Glomerular endothelial cell (primary cell): ENCODE measurements around the gene QPRT. TPM values are rescaled to one million over a fixed set of nuclear protein-coding genes. Genes with fewer than 3 reads are reported as not detected.
"Not testable (repeated sequence)": the region's sequence is repeated elsewhere in the genome, so short reads cannot be mapped to it uniquely, and the experiment has no call there.

ENCODE experiments used
- DNase-seq: peaks from one replicate; pipeline ENCODE4 v3.0.0-alpha.2; 2011; ENCODE audit warnings: low read depth, low spot score; ENCODE audit errors: extremely low read depth
- total RNA-seq: library from RNA; depleted of rRNA; stranded (reverse); fragments of >200 nt; gene quantifications from 2 replicates; pipeline ENCODE4 v1.2.3, GENCODE V29; 2015

QPRT gene
- total RNA-seq, 1 donor from 2014 or later = 14.9 TPM

GRCh38 chr16:29689490-29690351 lies 10.7 kb downstream of the QPRT start:
- DNase-seq = not testable (repeated sequence)

GRCh38 chr16:29692606-29693005 lies 13.6 kb downstream of the QPRT start:
- not testable (repeated sequence) for DNase-seq

GRCh38 chr16:29694384-29695195 lies 15.6 kb downstream of the QPRT start:
- no peak for DNase-seq

GRCh38 chr16:29695675-29696074 lies 16.7 kb downstream of the QPRT start:
- DNase-seq = not testable (repeated sequence)

GRCh38 chr16:29696881-29697331 lies 17.9 kb downstream of the QPRT start:
- no peak for DNase-seq

- no peak for DNase-seq
Observed at GRCh38 chr16:29697391-29697790, 18.4 kb downstream of the QPRT start.

- DNase-seq = no peak
Observed at GRCh38 chr16:29698042-29698441, 19.1 kb downstream of the QPRT start.

- DNase-seq = no peak
Observed at GRCh38 chr16:29698484-29699323, 19.7 kb downstream of the QPRT start.

GRCh38 chr16:29699324-29700219 lies 20.6 kb downstream of the QPRT start:
- DNase-seq = no peak

GRCh38 chr16:29700253-29700987 lies 21.4 kb downstream of the QPRT start:
- DNase-seq = peak; percentile 82

GRCh38 chr16:29701214-29701555 lies 22.2 kb downstream of the QPRT start:
- DNase-seq = no peak

GRCh38 chr16:29702269-29702668 lies 23.3 kb downstream of the QPRT start:
- DNase-seq = no peak

- DNase-seq = no peak
Observed at GRCh38 chr16:29705030-29705429, 26.1 kb downstream of the QPRT start.

GRCh38 chr16:29707160-29707559 lies 28.2 kb downstream of the QPRT start:
- DNase-seq = not testable (repeated sequence)

- no peak for DNase-seq
Observed at GRCh38 chr16:29708917-29709600, 30.1 kb downstream of the QPRT start.

GRCh38 chr16:29709657-29710056 lies 30.7 kb downstream of the QPRT start:
- not testable (repeated sequence) for DNase-seq

GRCh38 chr16:29710227-29711219 lies 31.5 kb downstream of the QPRT start:
- no peak for DNase-seq
